AG08396 (cell line): ENCODE data around the gene GSTA4.
"Not testable (repeated sequence)": the region's sequence is repeated elsewhere in the genome, so short reads cannot be mapped to it uniquely, and the experiment has no call there.

Source experiments
- DNase-seq: peaks from one replicate; pipeline ENCODE4 v3.0.0; 2012; ENCODE audit warnings: low spot score, mixed read lengths

GSTA4 gene

GRCh38 chr6:52975580-52975979 lies 19.5 kb downstream of the GSTA4 start:
- no peak for DNase-seq

GRCh38 chr6:52972989-52973388 lies 22.1 kb downstream of the GSTA4 start:
- DNase-seq: no peak

- no peak for DNase-seq
Observed at GRCh38 chr6:52969359-52969758, 25.7 kb downstream of the GSTA4 start.

GRCh38 chr6:52966101-52966500 lies 29.0 kb downstream of the GSTA4 start:
- no peak for DNase-seq

- DNase-seq: no peak
Observed at GRCh38 chr6:52965380-52965779, 29.7 kb downstream of the GSTA4 start.

GRCh38 chr6:52964318-52964717 lies 30.8 kb downstream of the GSTA4 start:
- DNase-seq: no peak

GRCh38 chr6:52962701-52963100 lies 32.4 kb downstream of the GSTA4 start:
- no peak for DNase-seq

- DNase-seq: not testable (repeated sequence)
Observed at GRCh38 chr6:52961022-52961421, 34.1 kb downstream of the GSTA4 start.

DNA sequence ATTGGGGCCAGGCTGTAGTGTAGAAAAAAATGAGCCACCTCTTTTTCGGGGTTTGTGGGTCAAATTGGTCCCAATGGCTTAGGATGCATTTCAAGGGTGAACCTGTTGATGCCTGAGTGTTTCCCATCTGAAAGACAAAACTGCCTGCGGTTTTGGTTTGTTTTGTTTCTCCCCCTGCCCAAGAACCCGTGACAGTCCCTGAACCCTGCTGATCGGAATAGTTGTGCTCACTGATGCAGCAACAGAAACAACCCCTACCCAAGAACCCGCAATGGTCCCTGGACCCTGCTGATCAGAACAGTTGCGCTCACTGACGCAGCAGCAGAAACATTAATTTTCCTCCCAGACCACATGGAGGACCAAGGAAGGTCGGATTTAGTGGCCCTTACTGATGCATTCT lies 34.9 kb downstream of the GSTA4 start:
- not testable (repeated sequence) for DNase-seq

GRCh38 chr6:52958546-52959255 lies 36.4 kb downstream of the GSTA4 start:
- DNase-seq: no peak

GRCh38 chr6:52955871-52956270 lies 39.2 kb downstream of the GSTA4 start:
- DNase-seq: no peak

- no peak for DNase-seq
Observed at GRCh38 chr6:52953911-52954839, 40.9 kb downstream of the GSTA4 start.

DNA sequence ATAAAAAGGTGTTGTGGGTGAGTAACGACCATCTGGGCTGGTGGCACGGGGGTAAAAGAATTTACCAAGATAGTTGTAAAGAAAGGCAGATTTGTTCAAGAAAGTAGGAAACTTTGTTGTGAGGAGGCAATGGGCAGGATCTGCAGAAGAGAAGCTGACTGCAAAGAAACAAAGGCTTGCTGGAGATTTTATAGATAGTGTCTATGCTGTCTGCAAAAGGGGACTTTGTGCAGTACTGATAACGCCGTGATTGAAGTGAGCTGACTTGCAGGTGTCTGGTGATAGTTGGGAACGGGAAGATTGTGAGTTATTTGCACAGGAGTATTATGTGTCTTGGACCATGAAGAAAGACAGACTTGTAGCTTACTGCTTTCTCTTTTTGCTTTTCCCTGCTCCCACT lies 48.8 kb downstream of the GSTA4 start:
- no peak for DNase-seq

- not testable (repeated sequence) for DNase-seq
Observed at GRCh38 chr6:52942821-52943220, 52.3 kb downstream of the GSTA4 start.

- no peak for DNase-seq
Observed at GRCh38 chr6:52942221-52942620, 52.9 kb downstream of the GSTA4 start.

- no peak for DNase-seq
Observed at GRCh38 chr6:52937908-52938307, 57.2 kb downstream of the GSTA4 start.

GRCh38 chr6:52933778-52934177 lies 61.3 kb downstream of the GSTA4 start:
- DNase-seq: no peak

DNA sequence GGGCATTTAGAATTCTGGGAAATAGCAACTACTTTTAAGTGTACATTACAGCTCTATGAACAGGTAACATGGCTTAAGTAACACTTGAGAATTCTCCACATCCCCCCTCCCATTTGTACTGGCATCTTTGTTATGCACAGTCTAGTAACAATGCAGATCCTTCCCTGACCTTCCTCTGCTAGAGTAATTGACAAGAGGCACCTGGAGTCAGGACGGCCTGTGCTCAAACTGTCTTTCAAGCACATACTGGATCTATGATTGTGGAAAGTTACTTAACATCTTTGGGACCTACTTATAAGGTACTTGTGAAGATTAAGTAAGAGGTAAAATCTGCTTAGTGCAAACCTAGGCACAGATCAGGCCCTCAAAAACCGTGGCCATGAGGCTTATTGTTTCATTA lies 63.7 kb downstream of the GSTA4 start:
- no peak for DNase-seq

DNA sequence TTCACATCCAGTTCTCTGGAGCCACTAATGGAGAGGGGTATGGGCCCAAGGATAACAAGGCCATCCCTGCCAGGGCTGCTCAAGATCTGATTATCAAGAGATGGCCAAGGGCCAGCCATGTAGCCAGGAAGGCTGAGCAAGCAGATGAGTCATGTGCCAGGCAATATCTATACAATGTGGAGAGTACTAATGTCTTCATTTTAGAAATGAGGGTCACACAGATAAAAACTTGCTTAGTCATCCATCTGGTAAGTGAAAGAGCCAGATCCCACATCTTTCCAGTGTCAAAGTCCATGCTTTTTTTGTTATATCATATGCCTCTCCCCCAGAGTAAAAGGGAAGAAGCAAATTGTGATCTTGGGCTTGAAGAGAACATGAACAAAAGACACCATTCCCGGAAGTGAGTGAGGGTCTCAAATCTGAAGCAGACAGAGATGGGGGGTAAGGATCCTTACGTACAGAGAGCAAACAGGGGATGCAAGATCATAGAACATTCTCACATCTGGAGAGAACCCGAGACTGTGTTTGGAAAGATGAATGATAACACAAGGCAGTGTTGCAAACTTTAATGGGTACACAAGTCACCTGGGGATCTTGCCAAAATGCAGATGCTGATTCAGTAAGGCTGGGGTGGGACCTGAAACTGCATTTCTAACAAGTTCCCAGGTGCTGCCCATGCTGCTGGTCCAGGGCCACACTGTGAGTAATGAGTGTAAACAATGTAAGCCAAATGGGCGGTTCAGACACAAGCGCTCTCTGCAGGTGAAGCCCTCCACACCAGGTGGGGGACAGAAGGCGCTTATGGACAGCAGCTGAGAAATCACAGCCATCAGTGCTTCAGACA lies 65.5 kb downstream of the GSTA4 start:
- DNase-seq: peak; percentile 48
